ENCODE measurements around the gene SLC28A1. TPM values are rescaled to one million over a fixed set of nuclear protein-coding genes. Genes with fewer than 3 reads are reported as not detected.

SLC28A1 gene
- total RNA-seq, 2 experiments from 2014 or later = not detected

DNA sequence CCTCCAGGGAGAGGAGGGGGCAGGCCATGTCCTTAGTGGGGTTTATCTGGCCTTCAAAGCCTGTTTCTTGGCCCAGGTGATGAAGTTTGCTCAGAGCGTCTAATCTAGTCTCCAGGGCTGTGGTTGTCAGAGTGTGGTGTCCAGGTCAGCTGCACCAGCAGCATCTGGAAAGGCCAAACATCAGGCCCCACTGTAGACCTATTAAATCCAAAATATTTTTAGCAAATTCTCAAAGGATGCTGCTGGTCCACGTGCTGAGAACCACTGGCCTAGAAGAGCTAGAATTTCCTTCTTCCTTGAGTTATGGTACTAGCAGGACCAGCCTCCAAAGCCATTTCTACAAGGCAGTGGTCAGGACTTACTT is 28.9 kb downstream of the SLC28A1 start:
- H3K36me3 Mint-ChIP-seq (ENCODE audit: low read depth) = peaks cover 3% of the 10 kb centered on the region
- intact Hi-C loops (cut with micrococcal nuclease) = no loop called here
- peak overlapping the region; percentile 9 for H3K27ac Mint-ChIP-seq
- CTCF ChIA-PET = no interaction called here
- TF ChIP-seq, protein P1, sequence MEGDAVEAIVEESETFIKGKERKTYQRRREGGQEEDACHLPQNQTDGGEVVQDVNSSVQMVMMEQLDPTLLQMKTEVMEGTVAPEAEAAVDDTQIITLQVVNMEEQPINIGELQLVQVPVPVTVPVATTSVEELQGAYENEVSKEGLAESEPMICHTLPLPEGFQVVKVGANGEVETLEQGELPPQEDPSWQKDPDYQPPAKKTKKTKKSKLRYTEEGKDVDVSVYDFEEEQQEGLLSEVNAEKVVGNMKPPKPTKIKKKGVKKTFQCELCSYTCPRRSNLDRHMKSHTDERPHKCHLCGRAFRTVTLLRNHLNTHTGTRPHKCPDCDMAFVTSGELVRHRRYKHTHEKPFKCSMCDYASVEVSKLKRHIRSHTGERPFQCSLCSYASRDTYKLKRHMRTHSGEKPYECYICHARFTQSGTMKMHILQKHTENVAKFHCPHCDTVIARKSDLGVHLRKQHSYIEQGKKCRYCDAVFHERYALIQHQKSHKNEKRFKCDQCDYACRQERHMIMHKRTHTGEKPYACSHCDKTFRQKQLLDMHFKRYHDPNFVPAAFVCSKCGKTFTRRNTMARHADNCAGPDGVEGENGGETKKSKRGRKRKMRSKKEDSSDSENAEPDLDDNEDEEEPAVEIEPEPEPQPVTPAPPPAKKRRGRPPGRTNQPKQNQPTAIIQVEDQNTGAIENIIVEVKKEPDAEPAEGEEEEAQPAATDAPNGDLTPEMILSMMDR (IDR thresholded peaks at IDR 0.05) = no peak
- H3K4me3 Mint-ChIP-seq = no peak overlapping the region
- POLR2A ChIA-PET = interaction anchor here (0.8 kb wide), 1 partner anchor 21 kb away, joined by 3 read pairs; no protein-coding TSS in a partner anchor
- peaks cover 6% of the 10 kb centered on the region for H3K27me3 Mint-ChIP-seq
- H3K9me3 Mint-ChIP-seq = no peaks in the 10 kb centered on the region
- no peak for ATAC-seq
- no peak for DNase-seq
- H3K4me1 Mint-ChIP-seq (ENCODE audit: low read depth) = peaks cover 23% of the 10 kb centered on the region

DNA sequence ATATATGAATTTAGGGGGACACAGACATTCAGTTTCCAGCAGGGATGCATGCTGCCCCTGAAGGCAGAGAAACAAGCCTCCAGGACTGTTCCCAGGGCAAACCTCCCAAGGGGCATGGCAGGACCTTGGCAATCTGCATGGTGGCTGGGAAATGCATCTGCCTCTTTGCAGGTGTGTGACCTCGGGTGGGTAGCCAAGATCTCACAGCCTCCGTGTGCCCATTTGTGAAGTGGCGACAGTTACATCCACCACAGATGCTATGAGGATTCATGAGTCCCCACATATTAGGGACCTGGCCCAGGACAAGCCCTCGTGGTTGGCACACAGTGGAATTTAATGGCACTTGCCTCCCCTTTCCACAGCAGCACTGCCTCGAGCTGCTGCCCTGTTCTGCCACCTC is 29.9 kb downstream of the SLC28A1 start:
- DNase-seq (peak; percentile 12), ATAC-seq (peak; percentile 20)
- Mint-ChIP-seq H3K27ac (peak overlapping the region; percentile 95), H3K4me3 (peak overlapping the region; percentile 77), H3K9me3 (no peaks in the 10 kb centered on the region), H3K4me1 (ENCODE audit: low read depth) (peaks cover 23% of the 10 kb centered on the region), H3K36me3 (ENCODE audit: low read depth) (peaks cover 3% of the 10 kb centered on the region), H3K27me3 (peaks cover 6% of the 10 kb centered on the region)
- ChIA-PET CTCF (no interaction called here), POLR2A (interaction anchor here (0.8 kb wide), 1 partner anchor 22 kb away, joined by 3 read pairs; no protein-coding TSS in a partner anchor)
- TF ChIP-seq, protein P1 (IDR thresholded peaks at IDR 0.05) = no peak
- intact Hi-C loops (cut with micrococcal nuclease) = no loop called here

DNA sequence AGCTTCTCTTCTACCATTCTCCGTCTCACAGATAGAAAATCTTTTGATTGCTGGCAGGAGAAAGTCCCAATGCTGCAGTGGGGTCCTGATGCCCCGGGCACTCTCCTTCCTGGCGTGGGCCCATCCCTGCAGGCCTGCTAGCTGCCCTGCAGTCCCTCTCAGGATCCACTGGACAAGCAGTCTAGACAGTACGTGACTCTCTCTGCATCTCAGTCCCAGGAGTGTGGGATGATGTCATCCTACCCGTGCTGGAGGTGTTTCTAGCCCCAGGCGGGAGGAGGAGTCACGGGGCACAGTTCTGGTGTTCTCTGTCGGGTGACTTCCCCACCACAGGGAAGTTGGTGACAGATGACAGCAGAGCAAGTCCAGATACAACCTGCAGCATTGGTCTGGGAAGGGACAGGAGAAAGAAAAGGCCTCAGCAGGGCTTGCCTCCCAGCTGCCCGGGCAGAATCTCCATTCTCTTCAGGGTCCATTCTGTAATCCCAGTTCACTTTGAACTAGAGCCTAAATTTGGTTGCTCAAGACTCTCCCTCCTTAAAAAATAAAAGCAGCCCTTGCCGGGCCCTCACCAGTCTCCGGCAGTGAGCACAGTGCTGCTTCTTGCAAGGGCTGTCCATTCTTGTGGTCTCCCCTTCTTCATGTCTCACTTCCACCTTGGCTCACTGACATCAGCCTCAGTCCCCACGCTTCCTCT is 30.6 kb downstream of the SLC28A1 start:
- TF ChIP-seq, protein P1 (IDR thresholded peaks at IDR 0.05) = no peak
- H3K27me3 Mint-ChIP-seq = peaks cover 6% of the 10 kb centered on the region
- intact Hi-C loops (cut with micrococcal nuclease) = no loop called here
- CTCF ChIA-PET = no interaction called here
- POLR2A ChIA-PET = no interaction called here
- peak; percentile 88 for DNase-seq
- peak overlapping the region; percentile 95 for H3K27ac Mint-ChIP-seq
- no peaks in the 10 kb centered on the region for H3K9me3 Mint-ChIP-seq
- peak; percentile 99 for ATAC-seq
- H3K4me1 Mint-ChIP-seq (ENCODE audit: low read depth) = peaks cover 23% of the 10 kb centered on the region
- H3K4me3 Mint-ChIP-seq = peak overlapping the region; percentile 77
- H3K36me3 Mint-ChIP-seq (ENCODE audit: low read depth) = peaks cover 3% of the 10 kb centered on the region

DNA sequence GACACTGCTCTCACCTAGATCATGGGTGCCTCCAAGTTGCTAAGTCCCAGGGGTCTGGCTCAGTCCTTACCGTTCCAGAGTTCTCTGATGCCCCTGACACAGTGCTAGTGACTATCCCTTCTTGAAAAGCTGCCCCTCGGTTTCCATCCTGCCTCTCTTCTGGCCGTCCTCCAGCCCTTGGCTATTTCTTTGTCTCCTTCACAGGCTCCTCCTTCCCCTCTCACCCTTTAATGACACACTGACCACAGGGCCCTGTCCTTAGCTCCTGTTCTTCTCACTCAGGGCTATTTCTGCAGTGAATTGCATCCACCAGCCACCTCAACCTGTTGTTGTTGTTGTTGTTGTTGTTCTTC is 31.1 kb downstream of the SLC28A1 start:
- Mint-ChIP-seq H3K4me3 (no peak overlapping the region), H3K9me3 (no peaks in the 10 kb centered on the region), H3K27ac (peak overlapping the region; percentile 59), H3K36me3 (ENCODE audit: low read depth) (peaks cover 3% of the 10 kb centered on the region), H3K27me3 (peaks cover 6% of the 10 kb centered on the region), H3K4me1 (ENCODE audit: low read depth) (peaks cover 23% of the 10 kb centered on the region)
- TF ChIP-seq, protein P1 (IDR thresholded peaks at IDR 0.05) = no peak
- intact Hi-C loops (cut with micrococcal nuclease) = no loop called here
- ChIA-PET CTCF (interaction anchor here (1.0 to 1.1 kb wide), 2 partner anchors 12 to 37 kb away, joined by 3 to 4 read pairs; no protein-coding TSS in a partner anchor), POLR2A (no interaction called here)
- ATAC-seq (peak; percentile 2), DNase-seq (no peak)

DNA sequence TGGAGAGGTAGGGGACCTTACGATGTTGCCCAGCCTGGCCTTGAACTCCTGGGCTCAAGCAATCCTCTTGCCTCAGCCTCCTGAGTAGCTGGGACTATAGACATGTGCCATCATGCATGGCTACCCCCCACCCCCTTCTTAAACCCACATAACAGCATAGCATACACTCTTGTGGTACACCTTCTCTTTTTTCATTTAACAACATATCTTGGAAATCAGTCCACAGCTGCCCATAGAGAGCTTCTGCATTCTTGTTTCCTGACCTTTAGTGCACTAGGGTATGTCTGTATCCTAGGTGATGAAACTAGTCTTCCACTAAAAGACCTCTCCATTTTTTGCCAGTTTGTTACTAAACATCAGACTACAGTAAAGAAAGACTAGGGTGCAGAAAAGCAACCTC is 33.0 kb downstream of the SLC28A1 start:
- peaks cover 3% of the 10 kb centered on the region for H3K36me3 Mint-ChIP-seq (ENCODE audit: low read depth)
- ATAC-seq = no peak
- H3K4me3 Mint-ChIP-seq = no peak overlapping the region
- H3K9me3 Mint-ChIP-seq = no peaks in the 10 kb centered on the region
- CTCF ChIA-PET = interaction anchor here (1.9 kb wide), 1 partner anchor 11 kb away, joined by 10 read pairs; no protein-coding TSS in a partner anchor
- intact Hi-C loops (cut with micrococcal nuclease) = no loop called here
- TF ChIP-seq, protein P1 (IDR thresholded peaks at IDR 0.05) = no peak
- POLR2A ChIA-PET = interaction anchor here (0.6 kb wide), 1 partner anchor 285 kb away, joined by 3 read pairs; no protein-coding TSS in a partner anchor
- H3K4me1 Mint-ChIP-seq (ENCODE audit: low read depth) = peaks cover 16% of the 10 kb centered on the region
- peaks cover 6% of the 10 kb centered on the region for H3K27me3 Mint-ChIP-seq
- DNase-seq = no peak
- H3K27ac Mint-ChIP-seq = no peak overlapping the region

Data from activated CD8-positive, alpha-beta T cell treated with anti-CD3 and anti-CD28 coated beads for 36 hours (primary cell).